GM23248 (cell line): ENCODE results near the gene NUB1.

Experiments used
- EZH2 ChIP-seq: fragments of 200-600 bp; sonication (generic); IDR thresholded peaks from 2 replicates; pipeline ENCODE4 v1.6.1; 2018; ENCODE audit warnings: antibody characterized with exemption, mild to moderate bottlenecking; ENCODE audit not compliant: insufficient read depth, poor library complexity, severe bottlenecking
- EZH2phosphoT487 ChIP-seq: fragments of 200-600 bp; sonication (generic); IDR thresholded peaks from 2 replicates; pipeline ENCODE4 v1.6.1; 2018; ENCODE audit warnings: antibody characterized with exemption, moderate library complexity, mild to moderate bottlenecking, low read depth; ENCODE audit not compliant: insufficient read depth

DNA sequence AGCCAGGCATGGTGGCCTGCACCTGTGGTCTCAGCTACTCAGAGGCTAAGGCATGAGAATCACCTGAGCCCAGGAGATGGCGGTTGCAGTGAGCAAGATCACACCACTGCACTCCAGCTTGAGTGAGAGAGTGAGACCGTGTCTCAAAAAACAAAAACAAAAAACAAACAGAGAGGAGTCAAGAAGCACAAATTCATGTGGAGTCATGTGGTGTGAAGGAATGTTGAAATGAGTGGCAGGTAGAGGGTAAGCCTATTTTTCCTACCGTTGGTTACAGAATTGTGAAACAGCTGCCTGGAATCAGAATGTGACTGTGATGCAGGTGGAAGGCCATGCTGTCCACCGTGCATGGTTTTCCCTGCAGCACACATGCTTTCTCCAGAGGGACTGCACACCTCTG is 23.7 kb upstream of the NUB1 start:
- no peak for TF ChIP-seq EZH2
- no peak for TF ChIP-seq EZH2phosphoT487
